Measurements from ENCODE around the gene KRTAP29-1. TPM values are rescaled to one million over a fixed set of nuclear protein-coding genes. Genes with fewer than 3 reads are reported as not detected.

The KRTAP29-1 gene
- total and polyA plus RNA-seq, 2 experiments from 2014 or later = not detected

GRCh38 chr17:41307647-41308046 is 5.0 kb upstream of the KRTAP29-1 start:
- Mint-ChIP-seq H3K4me3 (no peak overlapping the region), H3K27ac (no peak overlapping the region), H3K36me3 (ENCODE audit: low read depth) (no peaks in the 10 kb centered on the region), H3K27me3 (ENCODE audit: insufficient read depth, low read depth, poor library complexity) (peaks cover 6% of the 10 kb centered on the region), H3K9me3 (peaks cover 2% of the 10 kb centered on the region; the same call in 1 of the 3 replicates), H3K4me1 (no peaks in the 10 kb centered on the region; the same call in 2 of the 3 replicates)
- no peak overlapping the region for H2AFZ ChIP-seq
- TF ChIP-seq POLR2AphosphoS5 (IDR thresholded peaks at IDR 0.05; ENCODE audit: low read depth) (no peak), EZH2phosphoT487 (IDR thresholded peaks at IDR 0.05; ENCODE audit: unreplicated experiment) (no peak), EZH2 (IDR thresholded peaks at IDR 0.05; ENCODE audit: low read depth, unreplicated experiment) (no peak)
- H3K36me3 ChIP-seq (ENCODE audit: insufficient read depth) = no peaks in the 10 kb centered on the region
- no peak overlapping the region for H3K27ac ChIP-seq (ENCODE audit: low read depth)
- no peaks in the 10 kb centered on the region for H4K20me1 ChIP-seq (replicated peaks; ENCODE audit: insufficient read depth)
- no peaks in the 10 kb centered on the region for H3K4me1 ChIP-seq (ENCODE audit: insufficient read depth)
- H3K9me2 ChIP-seq (ENCODE audit: insufficient read depth) = no peaks in the 10 kb centered on the region
- no peaks in the 10 kb centered on the region for H3K79me2 ChIP-seq (replicated peaks; ENCODE audit: insufficient read depth)
- H3K27me3 ChIP-seq (ENCODE audit: insufficient read depth) = no peaks in the 10 kb centered on the region
- DNase-seq (ENCODE audit: low spot score) = no peak
- H3F3A ChIP-seq (replicated peaks; ENCODE audit: low read depth) = no peaks in the 10 kb centered on the region
- H3K4me2 ChIP-seq = no peak overlapping the region
- no peak overlapping the region for H3K4me3 ChIP-seq
- no peak for ATAC-seq

GRCh38 chr17:41304091-41304490 is 1.4 kb upstream of the KRTAP29-1 start:
- Histone ChIP-seq H3K4me3 (no peak overlapping the region), H3K4me2 (no peak overlapping the region), H3K9me2 (ENCODE audit: insufficient read depth) (no peaks in the 10 kb centered on the region), H3K79me2 (replicated peaks; ENCODE audit: insufficient read depth) (no peaks in the 10 kb centered on the region), H3K27me3 (ENCODE audit: insufficient read depth) (no peaks in the 10 kb centered on the region), H2AFZ (no peak overlapping the region), H3K4me1 (ENCODE audit: insufficient read depth) (no peaks in the 10 kb centered on the region), H3F3A (replicated peaks; ENCODE audit: low read depth) (no peaks in the 10 kb centered on the region), H3K27ac (ENCODE audit: low read depth) (no peak overlapping the region), H4K20me1 (replicated peaks; ENCODE audit: insufficient read depth) (no peaks in the 10 kb centered on the region), H3K36me3 (ENCODE audit: insufficient read depth) (no peaks in the 10 kb centered on the region; the same call in 1 of the 2 replicates)
- Mint-ChIP-seq H3K4me1 (no peaks in the 10 kb centered on the region; the same call in 2 of the 3 replicates), H3K36me3 (ENCODE audit: low read depth) (no peaks in the 10 kb centered on the region), H3K9me3 (no peaks in the 10 kb centered on the region; the same call in 2 of the 3 replicates), H3K4me3 (no peak overlapping the region), H3K27me3 (ENCODE audit: insufficient read depth, low read depth, poor library complexity) (peaks cover 6% of the 10 kb centered on the region), H3K27ac (no peak overlapping the region)
- no peak for ATAC-seq
- no peak for DNase-seq (ENCODE audit: low spot score)
- TF ChIP-seq ETS1 (IDR thresholded peaks at IDR 0.05) = no peak
- no peak for TF ChIP-seq CTCF (conservative IDR thresholded peaks at IDR 0.05; ENCODE audit: low read depth in 2 of 2)
- no peak for TF ChIP-seq EZH2phosphoT487 (IDR thresholded peaks at IDR 0.05; ENCODE audit: unreplicated experiment)
- TF ChIP-seq ZNF462 (CRISPR knock-in tag; IDR thresholded peaks at IDR 0.05) = no peak
- no peak for TF ChIP-seq POLR2AphosphoS5 (IDR thresholded peaks at IDR 0.05; ENCODE audit: low read depth)
- TF ChIP-seq ZNF114 (CRISPR knock-in tag; IDR thresholded peaks at IDR 0.05) = no peak
- no peak for TF ChIP-seq EZH2 (IDR thresholded peaks at IDR 0.05; ENCODE audit: low read depth, unreplicated experiment)
- no peak for TF ChIP-seq CREB1 (CRISPR knock-in tag; IDR thresholded peaks at IDR 0.05; ENCODE audit: low read depth)
- TF ChIP-seq ZNF331 (CRISPR knock-in tag; IDR thresholded peaks at IDR 0.05; ENCODE audit: low read depth) = no peak
